DMS53 treated with DMSO at 0.1 percent for 48 hours (cell line): ENCODE results near the gene KDF1.
"Not testable (repeated sequence)": the region's sequence is repeated elsewhere in the genome, so short reads cannot be mapped to it uniquely, and the experiment has no call there.

Experiments
- DNase-seq: peaks from one replicate; lab custom pipeline; 2025; ENCODE audit not compliant: unreplicated experiment; lab: John Stamatoyannopoulos, UW

The KDF1 gene

DNA sequence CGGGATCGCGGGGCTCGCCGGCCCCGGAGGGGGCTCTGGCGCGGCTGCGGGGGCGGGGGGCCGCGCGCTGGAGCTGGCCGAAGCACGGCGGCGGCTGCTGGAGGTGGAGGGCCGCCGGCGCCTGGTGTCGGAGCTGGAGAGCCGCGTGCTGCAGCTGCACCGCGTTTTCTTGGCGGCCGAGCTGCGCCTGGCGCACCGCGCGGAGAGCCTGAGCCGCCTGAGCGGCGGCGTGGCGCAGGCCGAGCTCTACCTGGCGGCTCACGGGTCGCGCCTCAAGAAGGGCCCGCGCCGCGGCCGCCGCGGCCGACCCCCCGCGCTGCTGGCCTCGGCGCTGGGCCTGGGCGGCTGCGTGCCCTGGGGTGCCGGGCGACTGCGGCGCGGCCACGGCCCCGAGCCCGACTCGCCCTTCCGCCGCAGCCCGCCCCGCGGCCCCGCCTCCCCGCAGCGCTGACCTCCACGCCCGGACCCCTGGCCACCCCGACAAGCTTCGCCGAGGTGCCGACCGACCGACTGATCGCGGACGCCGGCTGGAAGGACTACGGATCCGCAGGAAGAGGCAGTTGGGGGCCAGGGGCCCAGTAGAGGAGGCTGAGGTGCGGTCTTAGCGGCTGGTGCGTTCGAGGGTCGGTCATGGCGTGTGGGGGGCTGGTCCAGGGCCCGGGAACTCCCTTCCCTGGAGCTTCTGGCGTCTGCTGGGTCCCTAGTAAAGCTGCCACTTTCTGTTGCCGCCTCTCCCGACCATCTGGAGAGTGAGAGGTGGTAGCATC, 33.9 kb upstream of the KDF1 start:
- no peak for DNase-seq

DNA sequence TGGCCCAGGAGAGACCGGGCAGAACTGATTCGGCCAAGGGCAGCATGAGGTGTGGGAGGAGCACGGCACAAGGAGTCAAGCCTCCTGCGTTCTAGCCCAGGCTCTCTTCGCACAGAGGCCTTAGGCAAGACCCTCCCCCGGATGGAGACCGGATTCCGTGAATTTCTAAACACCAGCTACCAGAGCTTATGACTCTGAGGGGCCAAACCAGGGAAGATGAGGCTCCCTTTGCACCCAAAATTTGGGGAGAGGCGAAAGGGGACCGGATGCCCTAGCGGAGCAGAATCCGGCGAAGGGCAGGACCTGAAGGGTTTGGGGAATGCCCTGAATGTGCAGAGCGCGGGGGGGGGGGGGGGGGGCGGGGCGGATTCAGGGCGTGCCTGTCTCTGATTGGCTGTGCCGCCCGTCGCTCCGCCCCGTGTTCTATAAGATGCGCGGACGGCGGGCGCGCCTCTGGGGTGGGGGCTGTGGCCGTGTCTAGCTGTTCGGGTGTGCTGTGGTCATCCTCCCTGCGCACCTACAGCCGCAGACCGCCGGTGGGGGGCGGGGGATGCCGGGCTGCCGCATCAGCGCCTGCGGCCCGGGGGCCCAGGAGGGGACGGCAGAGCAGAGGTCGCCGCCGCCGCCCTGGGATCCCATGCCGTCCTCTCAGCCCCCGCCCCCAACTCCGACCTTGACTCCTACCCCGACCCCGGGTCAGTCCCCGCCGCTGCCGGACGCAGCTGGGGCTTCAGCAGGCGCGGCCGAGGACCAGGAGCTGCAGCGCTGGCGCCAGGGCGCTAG, 33.2 kb upstream of the KDF1 start, which contains the start of gene TRNP1:
TRNP1 (plus strand) TSS at position 456 of the 783 bp plus-strand sequence; CDS start at position 551, 95 bp downstream.
- peak; percentile 59 for DNase-seq

DNA sequence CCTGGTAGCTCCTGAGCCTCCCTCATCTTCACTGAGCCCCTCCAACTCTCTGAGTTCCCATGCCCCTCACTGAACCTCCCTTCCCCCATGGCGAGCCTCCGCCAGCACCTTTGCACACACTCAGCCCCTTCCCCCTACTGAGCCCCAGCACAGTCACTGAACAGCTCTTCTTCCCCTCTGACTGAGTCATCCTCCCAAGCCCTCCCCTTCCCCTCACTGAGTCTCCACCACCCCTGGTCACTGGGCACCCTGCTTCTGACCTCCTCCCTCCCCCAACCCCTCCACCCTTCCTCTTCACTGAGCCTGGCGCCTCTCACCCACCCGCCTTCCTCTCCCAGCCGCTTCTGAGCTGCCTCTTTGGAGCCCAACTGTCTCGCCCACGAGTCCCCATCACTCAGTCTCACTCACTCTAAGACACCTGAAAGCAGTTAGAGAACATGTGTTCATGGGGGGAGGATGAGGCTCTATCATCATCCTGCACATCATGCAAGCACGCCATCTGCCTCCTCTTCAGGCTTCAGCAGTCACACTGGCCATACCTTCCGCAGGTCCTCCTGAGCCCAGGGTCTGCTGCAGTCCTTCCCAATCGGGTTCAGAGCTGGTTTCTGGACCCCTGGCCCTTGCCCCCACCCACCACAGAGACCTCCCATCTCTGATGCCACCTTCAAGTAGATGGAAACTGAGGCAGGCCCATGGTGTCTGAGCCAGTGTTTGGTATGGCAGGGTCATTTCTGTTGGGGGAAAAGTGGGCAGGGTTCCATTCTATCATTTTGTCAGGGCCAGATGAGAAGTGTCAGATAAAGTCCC, 31.2 kb upstream of the KDF1 start:
- peak; percentile 91 for DNase-seq

DNA sequence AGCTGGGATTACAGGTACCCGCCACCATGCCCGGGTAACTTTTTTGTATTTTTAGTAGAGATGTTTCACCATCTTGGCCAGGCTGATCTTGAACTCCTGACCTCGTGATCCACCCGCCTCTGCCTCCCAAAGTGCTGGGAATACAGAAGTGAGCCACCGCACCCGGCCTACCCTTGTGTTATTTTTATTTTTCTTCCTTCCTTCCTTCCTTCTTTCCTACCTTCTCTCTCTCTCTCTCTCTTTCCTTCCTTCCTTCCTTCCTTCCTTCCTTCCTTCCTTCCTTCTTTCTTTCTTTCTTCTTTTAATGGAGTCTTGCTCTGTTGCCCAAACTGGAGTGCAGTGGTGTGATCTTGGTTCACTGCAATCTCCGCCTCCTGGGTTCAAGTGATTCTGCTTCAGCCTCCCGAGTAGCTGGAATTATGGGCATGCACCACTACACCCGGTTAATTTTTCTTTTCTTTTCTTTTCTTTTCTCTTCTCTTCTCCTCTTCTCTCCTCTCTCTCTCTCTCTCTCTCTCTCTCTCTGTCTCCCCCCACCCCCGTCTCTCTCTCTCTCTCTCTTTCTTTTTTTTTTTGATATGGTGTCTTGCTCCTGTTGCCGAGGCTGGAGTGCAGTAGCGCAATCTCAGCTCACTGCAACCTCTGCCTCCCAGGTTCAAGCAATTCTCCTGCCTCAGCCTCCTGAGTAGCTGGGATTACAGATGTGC, 29.3 kb upstream of the KDF1 start:
- not testable (repeated sequence) for DNase-seq

DNA sequence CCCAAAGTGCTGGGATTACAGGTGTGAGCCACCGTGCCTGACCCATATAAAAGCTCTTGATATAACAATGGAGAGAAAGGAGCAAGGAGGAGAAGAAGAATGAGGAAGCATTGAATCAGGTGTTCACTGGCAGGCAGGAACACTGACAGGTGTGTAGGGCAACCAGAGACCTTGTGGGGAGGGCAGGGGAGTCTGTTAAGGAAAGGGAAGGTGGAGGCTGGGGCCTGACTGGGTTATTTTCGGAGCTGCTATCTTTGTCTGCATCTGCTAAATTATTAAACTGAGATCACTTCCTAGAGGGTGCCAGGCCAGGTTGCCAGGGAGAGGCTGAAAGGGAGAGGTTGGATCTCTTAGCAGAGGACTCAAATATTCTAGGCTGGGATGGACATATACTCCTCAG, 26.4 kb upstream of the KDF1 start:
- DNase-seq, result peak; percentile 31

DNA sequence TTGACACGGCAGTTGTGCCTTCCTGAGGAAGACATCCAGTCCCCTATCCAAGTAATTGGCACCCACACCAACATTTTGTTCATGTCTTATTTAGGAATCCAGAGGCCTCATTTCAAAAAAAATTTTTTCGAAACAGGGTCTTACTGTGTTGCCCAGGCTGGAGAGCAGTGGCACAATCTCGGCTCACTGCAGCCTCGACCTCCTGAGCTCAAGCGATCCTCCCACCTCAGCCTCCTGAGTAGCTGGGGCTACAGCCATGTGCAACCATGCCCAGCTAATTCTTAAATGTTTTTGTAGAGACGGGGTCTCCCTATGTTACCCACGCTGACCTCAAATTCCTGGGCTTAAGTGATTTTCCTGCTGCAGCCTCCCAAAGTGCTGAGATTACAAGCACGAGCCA, 24.0 kb upstream of the KDF1 start:
- DNase-seq, result no peak

DNA sequence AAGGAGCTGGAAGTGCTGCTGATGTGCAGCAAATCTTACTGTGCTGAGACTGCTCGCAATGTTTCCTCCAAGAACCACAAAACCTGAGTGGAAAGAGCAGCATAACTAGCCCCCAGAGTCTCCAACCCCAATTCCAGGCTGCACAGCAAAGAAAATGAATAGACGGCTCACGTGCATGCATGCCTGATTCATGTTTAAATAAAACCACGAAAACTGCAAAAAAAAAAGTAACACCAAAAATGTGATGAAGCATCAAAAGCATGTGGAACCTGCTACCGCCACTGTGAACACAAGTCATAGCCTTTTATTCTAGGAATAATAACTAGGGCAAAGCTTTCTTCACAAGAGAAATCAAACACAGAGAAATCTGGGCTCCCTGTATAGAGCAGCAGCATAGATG, 23.6 kb upstream of the KDF1 start:
- no peak for DNase-seq

DNA sequence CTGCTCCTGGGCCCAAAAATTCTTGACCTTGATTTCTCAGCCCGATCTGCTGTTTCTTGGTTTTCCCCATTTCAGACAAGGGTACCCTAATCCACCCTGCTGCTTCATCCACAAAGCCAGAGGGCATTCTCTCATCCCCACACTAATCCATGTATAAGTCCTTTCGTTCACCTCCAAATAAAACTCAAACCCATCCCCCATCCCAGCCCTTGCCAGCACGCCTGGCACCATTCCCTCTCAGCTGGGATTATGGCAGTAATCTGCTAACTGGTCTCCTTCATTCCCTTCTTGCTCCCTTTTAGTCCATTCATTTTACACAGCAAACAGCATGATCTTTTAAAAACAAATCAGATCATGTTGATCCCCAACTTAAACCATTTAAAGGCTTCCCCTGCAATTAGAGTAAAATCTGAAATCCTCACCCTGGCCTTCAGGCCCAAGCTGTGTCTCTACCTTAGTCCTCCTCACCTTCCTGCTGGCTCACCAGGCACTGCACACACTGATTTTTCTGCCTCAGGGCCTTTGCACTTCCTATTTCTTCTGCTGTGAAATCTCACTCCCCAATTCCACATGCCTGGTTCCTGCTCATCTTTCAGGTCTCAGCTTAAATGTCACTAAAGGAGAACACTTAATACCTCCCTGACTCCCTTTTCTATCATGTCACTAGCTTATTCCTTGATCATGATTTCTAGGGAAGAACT, 21.0 kb upstream of the KDF1 start:
- no peak for DNase-seq

DNA sequence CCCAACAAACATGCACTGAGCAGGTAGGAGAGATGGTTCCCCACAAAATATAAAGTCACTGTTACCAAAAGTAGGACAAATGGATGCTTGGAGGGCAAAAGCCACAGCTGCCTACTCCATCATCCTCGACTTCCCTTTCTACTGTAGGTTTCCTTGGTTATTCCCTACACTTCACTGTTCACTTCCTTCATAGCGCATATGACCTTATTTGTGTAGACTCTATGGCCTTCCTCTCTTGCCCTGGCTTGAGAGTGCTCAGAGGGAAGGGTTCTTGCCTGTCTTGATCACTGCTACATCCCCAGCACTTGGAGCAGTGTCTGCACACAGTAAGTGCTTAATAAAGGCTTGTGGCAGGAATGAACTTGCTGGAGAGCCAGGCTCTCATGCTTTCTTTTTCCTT, 18.6 kb upstream of the KDF1 start:
- DNase-seq, result no peak

DNA sequence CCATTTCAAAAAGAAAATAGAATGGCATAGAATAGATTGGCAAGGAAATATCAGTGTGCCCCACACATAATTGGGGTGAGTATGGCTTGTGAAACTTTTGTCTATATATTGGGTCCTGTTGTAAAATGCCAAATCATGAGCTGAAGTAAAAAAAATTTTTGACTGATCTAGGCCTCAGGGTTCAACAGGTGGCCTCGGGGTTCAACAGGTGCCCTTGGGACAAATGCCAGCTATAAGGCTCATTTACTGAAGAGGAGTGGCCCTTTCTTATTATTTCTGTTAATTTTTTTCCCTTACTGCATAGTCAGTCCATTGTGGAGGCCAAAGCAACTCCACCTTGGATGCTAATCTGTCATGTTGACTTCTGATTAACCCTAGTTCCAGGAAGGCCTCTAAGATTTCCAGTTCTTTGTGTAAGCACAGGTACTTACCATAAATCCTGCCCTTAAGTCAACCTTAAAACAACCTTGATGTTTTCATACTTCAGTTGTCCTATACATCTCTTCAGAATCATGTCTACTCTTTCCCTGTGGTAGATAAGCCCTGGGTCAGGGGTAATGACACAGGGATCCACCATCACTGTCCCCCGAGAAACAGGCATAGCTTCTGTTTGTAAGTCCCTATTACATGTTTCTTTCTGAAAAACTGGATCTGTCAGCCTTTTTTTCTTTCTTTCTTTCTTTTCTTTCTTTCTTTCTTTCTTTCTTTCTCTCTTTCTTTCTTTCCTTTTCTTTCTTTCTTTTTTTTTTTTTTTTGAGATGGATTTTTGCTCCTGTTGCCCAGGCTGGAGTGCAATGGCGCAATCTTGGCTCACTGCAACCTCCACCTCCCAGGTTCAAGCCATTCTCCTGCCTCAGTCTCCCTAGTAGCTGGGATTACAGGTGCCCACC, 16.6 kb upstream of the KDF1 start:
- no peak for DNase-seq

DNA sequence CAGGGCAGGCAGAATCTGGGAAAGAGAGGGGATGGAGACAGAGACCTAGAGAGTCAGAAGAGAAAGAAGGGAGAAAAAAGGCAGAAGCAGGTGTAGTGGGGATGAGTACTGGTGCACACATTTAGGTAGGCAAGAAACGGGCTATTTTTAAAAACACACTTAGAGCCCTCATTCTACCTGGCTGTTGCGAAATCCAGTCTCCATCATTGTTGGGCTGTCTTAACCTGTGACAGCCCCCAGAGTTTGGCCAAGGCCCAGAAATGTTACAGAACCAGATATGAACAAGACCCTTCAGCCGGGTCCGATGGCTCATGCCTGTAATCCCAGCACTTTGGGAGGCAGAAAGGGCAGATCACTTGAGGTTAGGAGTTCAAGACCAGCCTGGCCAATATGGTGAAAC, 12.6 kb upstream of the KDF1 start:
- no peak for DNase-seq

DNA sequence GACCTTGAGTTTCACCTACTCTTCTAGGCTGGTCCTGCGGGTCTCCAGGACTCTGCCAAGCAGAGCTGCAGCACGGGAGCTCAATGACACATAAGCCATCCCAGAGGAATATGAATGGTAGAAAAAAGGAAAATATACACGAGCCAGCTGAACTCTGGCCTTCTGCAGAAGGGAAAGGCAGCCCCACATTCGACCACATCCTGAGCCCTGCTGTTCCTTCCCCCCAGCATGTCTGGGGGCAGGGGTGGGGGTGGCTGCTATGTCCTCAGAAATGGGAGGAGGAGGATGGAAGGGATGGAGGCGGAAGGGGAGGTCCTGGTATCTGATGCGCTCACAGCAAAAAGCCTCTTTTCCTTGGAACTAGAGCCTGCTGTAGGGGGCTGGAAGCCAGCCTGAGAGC, 12.1 kb upstream of the KDF1 start:
- no peak for DNase-seq

DNA sequence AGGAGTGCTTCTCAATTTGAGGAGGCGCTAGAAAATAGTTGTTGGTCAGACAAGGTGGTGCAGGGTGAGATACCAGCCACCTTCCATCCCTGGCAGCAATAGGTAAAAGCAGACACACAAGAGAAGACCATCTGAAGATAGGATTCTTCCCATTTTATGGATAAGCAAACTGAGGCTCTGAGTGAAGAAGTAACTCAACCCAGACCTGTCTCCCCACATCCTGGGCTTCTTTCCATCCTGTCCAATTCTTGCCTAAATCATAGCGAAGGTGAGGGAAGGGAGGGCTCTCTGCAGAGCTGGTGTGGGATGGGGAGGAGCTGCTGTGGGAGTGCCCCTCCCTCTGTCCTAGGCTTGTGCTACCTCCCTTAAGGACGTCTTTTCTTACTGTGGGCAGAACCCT, 11.3 kb upstream of the KDF1 start:
- no peak for DNase-seq

DNA sequence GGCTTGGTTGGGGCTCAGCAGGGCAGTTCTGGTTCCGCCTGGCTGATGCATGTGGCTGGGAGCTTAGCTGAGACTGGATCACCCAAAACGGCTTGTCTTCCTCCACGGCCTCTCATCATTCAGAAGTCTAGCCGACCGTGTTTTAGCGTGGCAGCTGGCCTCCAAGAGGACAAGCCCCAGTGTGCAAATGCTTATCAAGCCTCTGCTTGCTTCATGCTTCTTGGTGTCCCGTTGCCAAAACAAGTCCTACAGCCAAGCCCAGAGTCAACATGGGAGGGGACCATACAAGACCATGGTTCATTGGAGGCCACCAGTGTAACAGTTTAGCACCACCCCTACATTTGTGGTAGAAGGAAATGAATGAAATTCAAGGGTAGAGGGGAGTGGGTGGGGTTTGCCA, 10.5 kb upstream of the KDF1 start:
- no peak for DNase-seq

DNA sequence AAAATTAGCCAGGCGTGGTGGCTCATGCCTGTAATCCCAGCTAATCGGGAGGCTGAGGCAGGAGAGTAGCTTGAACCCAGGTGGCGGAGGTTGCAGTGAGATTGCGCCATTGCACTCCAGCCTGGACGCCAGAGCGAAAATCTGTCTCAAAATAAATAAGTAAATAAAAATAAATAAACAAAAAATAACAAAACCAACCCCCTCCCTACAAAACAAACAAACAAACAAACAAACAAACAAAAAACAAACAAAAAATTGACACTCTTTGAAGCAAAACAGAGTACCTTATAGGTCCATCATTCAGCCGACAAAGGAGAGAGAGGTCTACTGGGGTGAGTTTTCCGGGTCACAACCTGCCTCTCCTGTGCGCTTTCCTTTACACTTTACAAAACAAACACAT, 5.4 kb upstream of the KDF1 start:
- no peak for DNase-seq

DNA sequence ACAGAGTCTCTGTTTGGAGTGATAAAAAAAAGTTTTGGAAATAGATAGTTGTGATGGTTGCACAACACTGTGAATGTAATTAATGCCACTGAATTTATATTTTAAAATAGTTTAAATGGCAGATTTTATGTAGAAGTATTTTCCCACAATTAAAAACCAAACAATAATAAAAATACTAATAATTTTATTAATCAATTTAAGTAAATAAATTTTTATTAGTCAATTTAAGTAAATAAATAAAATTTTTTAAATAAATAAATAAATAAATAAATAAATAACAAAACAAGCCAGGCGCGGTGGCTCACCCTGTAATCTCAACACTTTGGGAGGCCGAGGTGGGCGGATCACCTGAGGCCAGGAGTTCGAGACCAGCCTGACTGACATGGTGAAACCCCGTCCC, 4.9 kb upstream of the KDF1 start:
- DNase-seq, result no peak

DNA sequence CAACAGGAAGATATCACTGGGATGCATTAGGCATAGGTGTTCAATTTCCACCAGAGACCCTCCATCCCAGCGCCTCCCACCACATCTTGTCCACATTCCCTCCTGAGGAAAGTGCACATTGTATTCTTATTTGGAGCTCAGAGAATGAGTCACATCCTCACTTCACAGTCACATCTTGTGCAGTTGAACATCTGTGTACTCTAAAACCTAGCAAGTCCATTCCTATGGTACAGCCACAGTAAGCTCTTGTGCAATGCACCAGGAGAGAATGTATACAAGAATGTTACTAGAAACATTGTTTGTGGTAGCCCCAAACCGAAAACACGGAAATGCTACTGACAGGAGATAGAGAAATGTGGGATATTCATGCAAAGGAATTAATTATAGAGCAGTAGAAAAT, 1.6 kb upstream of the KDF1 start:
- peak; percentile 37 for DNase-seq

DNA sequence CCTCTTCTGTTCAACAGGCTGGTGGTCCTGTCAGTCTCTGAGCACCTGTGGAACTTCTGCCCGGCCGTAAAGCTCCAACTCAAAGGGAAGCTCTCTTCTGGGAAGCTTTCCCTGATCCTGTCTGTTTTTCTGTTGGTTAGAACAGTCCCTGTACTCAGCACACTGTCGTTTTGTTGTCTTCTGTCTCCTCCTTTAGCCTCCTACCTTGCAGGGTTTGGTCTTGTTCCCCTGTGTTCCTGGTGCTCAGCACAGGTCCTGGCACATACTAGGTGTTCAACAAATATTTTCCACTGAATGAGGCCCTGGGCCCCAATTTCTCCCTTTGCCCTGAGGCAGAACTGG, 328 bp upstream of the KDF1 start:
- no peak for DNase-seq

DNA sequence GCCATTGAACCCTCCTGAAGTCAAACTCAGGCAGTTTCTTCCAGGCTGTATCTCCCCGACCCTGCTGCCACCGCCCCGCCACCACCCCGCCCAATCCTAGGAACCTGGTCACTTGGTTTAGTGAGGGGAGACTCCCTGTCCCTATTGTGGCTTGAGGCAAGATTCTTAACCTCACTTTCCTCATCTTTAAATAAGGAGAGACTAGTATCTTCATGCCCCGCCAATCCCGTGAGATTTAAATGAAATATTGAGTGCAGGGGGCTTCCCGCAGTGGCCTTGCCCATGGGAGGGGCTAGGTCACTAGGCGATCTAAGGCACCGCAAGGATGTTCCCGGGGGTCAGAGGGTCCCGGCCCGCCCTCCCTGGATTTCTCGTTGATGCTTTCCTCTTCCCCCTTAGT, 998 bp downstream of the KDF1 start:
- DNase-seq, result no peak

DNA sequence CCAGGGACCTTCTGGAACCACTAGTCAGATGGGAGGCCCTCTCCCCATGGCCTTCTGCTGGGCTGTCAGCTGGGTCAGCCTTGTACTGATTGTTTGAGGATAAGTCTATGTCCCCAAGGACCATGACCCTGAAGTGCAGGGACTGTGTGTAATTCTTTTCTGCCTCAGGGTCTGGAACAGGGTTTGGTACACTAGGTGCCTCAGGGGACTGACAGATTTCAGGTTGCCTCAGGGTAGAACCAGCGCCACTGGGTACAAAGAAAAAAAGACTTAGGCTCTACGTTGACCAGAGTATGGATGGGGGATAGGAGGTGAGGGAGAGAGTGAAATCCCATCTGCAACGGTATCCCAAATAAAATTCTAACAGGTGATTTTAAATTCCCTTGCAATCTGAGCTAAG, 3.0 kb downstream of the KDF1 start:
- no peak for DNase-seq
